ENCODE results near the gene TBL1Y. TPM values are rescaled to one million over a fixed set of nuclear protein-coding genes. Genes with fewer than 3 reads are reported as not detected.

TBL1Y gene
- total RNA-seq, 2 donors from 2014 or later, result 6.9 TPM; not detected in 1

GRCh38 chrY:6949947-6950346 is 39.5 kb downstream of the TBL1Y start:
- Histone ChIP-seq H3K27me3 (ENCODE audit: control insufficient read depth, insufficient read depth, low read length, poor library complexity, severe bottlenecking) (no peaks in the 10 kb centered on the region), H3K4me1 (ENCODE audit: control insufficient read depth, insufficient read depth, low read length) (no peaks in the 10 kb centered on the region), H3K9me3 (ENCODE audit: control insufficient read depth, low read length) (no peaks in the 10 kb centered on the region), H3K4me3 (ENCODE audit: low read length) (no peak overlapping the region), H3K9ac (ENCODE audit: extremely low read depth, low read length, poor library complexity, severe bottlenecking) (no peak overlapping the region), H3K27ac (ENCODE audit: low read depth, low read length) (no peak overlapping the region), H3K36me3 (ENCODE audit: control insufficient read depth, insufficient read depth, low read length) (peaks cover 4% of the 10 kb centered on the region)
- Mint-ChIP-seq H3K4me1 (no peaks in the 10 kb centered on the region), H3K27ac (no peak overlapping the region), H3K36me3 (ENCODE audit: low read depth) (no peaks in the 10 kb centered on the region), H3K9me3 (no peaks in the 10 kb centered on the region), H3K4me3 (no peak overlapping the region), H3K27me3 (ENCODE audit: insufficient read depth) (no peaks in the 10 kb centered on the region)
- no peak for DNase-seq
- no peak for TF ChIP-seq CTCF (conservative IDR thresholded peaks at IDR 0.05)
- WGBS, 2 experiments (ENCODE audit: insufficient coverage in 1 of 2, insufficient read length in 1 of 2), result 90% methylated on average over 2 of the region's 4 CpGs; no CpG with 5 or more reads in 1 of the 2 experiments

DNA sequence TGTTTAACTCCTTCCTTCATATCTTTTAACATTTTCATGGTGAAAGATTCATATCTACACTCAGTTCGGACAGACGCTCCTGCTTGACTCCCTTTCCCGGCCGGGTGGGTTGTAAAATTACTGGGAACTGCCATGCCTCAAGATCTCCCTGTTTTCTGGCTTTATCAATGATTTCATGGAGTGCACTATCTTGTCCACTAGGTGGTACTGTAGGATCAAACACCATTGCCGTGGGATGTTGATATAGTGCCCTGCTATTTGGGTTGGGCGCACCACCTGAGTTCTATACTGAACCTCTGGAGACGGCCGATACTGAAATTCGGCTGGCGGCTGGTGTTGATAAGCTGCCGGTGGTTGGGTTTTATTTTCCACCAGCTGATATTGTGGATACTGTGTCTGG is 54.2 kb downstream of the TBL1Y start:
- DNase-seq, result no peak

GRCh38 chrY:6966521-6966920 is 56.0 kb downstream of the TBL1Y start:
- TF ChIP-seq CTCF (conservative IDR thresholded peaks at IDR 0.05), result no peak
- Mint-ChIP-seq H3K27me3 (ENCODE audit: insufficient read depth) (no peaks in the 10 kb centered on the region), H3K36me3 (ENCODE audit: low read depth) (no peaks in the 10 kb centered on the region), H3K9me3 (no peaks in the 10 kb centered on the region), H3K27ac (no peak overlapping the region), H3K4me1 (no peaks in the 10 kb centered on the region), H3K4me3 (no peak overlapping the region)
- Histone ChIP-seq H3K4me1 (ENCODE audit: control insufficient read depth, insufficient read depth, low read length) (no peaks in the 10 kb centered on the region), H3K27me3 (ENCODE audit: control insufficient read depth, insufficient read depth, low read length, poor library complexity, severe bottlenecking) (no peaks in the 10 kb centered on the region), H3K27ac (ENCODE audit: low read depth, low read length) (no peak overlapping the region), H3K36me3 (ENCODE audit: control insufficient read depth, insufficient read depth, low read length) (no peaks in the 10 kb centered on the region), H3K9ac (ENCODE audit: extremely low read depth, low read length, poor library complexity, severe bottlenecking) (no peak overlapping the region), H3K4me3 (ENCODE audit: low read length) (no peak overlapping the region), H3K9me3 (ENCODE audit: control insufficient read depth, low read length) (no peaks in the 10 kb centered on the region)
- WGBS, 2 experiments (ENCODE audit: insufficient coverage in 1 of 2, insufficient read length in 1 of 2), result 80 to 92% methylated on average over 1 to 3 of the region's 3 CpGs
- DNase-seq, result no peak

More for the DNA sequence above, 54.2 kb downstream of the TBL1Y start:
- Histone ChIP-seq H3K9ac (ENCODE audit: extremely low read depth, low read length, poor library complexity, severe bottlenecking) (no peak overlapping the region), H3K9me3 (ENCODE audit: control insufficient read depth, low read length) (no peaks in the 10 kb centered on the region), H3K27me3 (ENCODE audit: control insufficient read depth, insufficient read depth, low read length, poor library complexity, severe bottlenecking) (no peaks in the 10 kb centered on the region), H3K27ac (ENCODE audit: low read depth, low read length) (no peak overlapping the region), H3K4me3 (ENCODE audit: low read length) (no peak overlapping the region), H3K4me1 (ENCODE audit: control insufficient read depth, insufficient read depth, low read length) (no peaks in the 10 kb centered on the region), H3K36me3 (ENCODE audit: control insufficient read depth, insufficient read depth, low read length) (no peaks in the 10 kb centered on the region)
- Mint-ChIP-seq H3K27me3 (ENCODE audit: insufficient read depth) (no peaks in the 10 kb centered on the region), H3K9me3 (no peaks in the 10 kb centered on the region), H3K4me1 (no peaks in the 10 kb centered on the region), H3K36me3 (ENCODE audit: low read depth) (no peaks in the 10 kb centered on the region), H3K27ac (no peak overlapping the region), H3K4me3 (no peak overlapping the region)
- TF ChIP-seq CTCF (conservative IDR thresholded peaks at IDR 0.05), result no peak
- WGBS, 2 experiments (ENCODE audit: insufficient coverage in 1 of 2, insufficient read length in 1 of 2), result 54% methylated on average over 11 of the region's 11 CpGs; no CpG with 5 or more reads in 1 of the 2 experiments
